Kidney tubule cell (primary cell): ENCODE results near the gene DNA2.
"Not testable (repeated sequence)": the region's sequence is repeated elsewhere in the genome, so short reads cannot be mapped to it uniquely, and the experiment has no call there.

Experiments used
- DNase-seq: peaks from one replicate; pipeline ENCODE4 v3.0.0-alpha.2; 2018; ENCODE audit warnings: low spot score

The DNA2 gene

GRCh38 chr10:68471586-68472408, at the start of gene DNA2:
TSS of gene DNA2 (minus strand) at chr10:68471973. CDS start at chr10:68471864, 109 bp downstream.
- DNase-seq: peak; percentile 83

DNA sequence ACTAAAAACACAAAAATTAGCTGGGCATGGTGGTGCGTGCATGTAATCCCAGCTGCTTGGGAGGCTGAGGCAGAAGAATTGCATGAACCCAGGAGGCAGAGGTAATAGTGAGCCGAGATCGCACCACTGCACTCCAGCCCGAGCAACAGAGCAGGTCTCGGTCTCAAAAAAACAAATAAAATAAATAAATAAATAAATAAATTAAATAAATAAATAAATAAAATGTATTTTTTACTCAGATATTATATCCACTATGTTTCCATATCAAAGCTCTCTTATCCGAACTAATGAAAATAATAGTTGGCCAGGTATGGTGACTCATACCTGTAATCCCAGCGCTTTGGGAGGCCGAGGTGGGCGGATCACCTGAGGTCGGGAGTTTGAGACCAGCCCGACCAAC, 46.8 kb upstream of the DNA2 start:
- DNase-seq: not testable (repeated sequence)

GRCh38 chr10:68517188-68517587, 45.4 kb upstream of the DNA2 start:
- DNase-seq: no peak

DNA sequence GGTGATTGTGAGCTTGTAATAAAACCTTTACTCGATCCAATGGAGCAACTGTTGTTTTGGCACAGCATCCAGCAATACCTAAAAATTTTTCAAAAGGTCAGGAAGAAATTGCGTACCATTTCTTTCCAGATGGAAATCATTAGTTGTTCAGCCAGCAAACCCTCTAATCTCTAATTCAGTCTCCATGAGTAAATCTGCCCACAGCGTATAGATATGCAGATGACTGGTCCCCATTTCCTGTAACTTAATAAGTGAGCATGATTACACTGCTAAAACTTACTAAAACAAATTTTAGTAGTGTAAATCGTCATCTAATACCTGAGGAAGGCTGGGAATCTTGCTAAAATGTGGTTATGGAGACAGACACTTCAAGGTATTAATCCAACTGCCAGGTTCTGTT, 45.0 kb upstream of the DNA2 start:
- DNase-seq: no peak

- not testable (repeated sequence) for DNase-seq
Measured at GRCh38 chr10:68516216-68516615, 44.4 kb upstream of the DNA2 start.

- DNase-seq: no peak
Measured at GRCh38 chr10:68508090-68508489, 36.3 kb upstream of the DNA2 start.

- DNase-seq: no peak
Measured at GRCh38 chr10:68506411-68506810, 34.6 kb upstream of the DNA2 start.

DNA sequence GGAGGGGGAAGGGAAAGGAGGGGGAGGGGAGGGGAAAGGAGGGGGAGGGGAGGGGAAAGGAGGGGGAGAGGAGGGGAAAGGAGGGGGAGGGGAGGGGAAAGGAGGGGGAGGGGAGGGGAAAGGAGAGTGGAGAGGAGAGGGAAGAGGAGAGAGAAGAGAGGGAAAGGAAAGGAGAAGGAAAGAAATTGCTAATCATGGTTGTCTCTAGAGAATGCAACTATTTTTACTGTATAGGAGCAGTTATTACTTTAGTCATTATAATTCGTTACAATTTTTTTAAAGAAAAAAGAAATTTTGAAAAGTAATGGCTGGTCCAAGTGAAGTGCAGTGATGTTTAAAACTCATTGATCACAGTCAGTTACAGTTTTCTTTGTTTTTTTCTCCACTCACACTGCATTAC, 31.1 kb upstream of the DNA2 start:
- DNase-seq: no peak

DNA sequence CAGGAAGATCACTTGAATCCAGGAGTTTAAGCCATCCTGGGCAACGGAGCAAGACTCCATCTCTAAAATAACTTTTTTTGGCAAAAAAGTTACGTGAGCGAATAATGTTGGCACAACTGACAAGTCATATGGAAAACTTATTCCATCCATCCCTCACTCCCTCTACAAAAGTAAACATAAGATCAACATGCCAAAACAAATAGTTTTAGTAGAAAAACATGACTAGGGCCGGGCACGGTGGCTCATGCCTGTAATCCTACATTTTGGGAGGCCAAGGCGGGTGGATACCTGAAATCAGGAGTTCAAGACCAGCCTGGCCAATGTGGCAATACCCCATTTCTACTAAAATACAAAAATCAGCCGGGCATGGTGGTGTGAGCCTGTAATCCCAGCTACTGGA, 29.9 kb upstream of the DNA2 start:
- DNase-seq: no peak

DNA sequence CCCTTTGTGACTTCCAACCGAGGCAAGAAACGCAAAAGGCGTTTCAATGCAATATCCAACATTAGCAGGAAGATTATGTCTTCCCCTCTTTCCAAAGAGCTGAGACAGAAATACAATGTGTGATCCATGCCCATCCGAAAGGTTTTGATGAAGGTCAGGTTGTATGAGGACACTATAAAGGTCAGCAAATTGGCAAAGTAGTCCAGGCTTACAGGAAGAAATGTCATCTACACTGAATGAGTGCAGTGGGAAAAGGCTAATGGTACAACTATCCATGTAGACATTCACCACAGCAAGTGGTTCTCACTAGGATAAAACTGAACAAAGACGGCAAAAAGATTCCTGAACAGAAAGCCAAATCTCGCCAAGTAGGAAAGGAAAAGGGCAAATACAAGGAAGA, 27.8 kb upstream of the DNA2 start:
- DNase-seq: no peak

- DNase-seq: no peak
Measured at GRCh38 chr10:68496072-68496471, 24.3 kb upstream of the DNA2 start.

DNA sequence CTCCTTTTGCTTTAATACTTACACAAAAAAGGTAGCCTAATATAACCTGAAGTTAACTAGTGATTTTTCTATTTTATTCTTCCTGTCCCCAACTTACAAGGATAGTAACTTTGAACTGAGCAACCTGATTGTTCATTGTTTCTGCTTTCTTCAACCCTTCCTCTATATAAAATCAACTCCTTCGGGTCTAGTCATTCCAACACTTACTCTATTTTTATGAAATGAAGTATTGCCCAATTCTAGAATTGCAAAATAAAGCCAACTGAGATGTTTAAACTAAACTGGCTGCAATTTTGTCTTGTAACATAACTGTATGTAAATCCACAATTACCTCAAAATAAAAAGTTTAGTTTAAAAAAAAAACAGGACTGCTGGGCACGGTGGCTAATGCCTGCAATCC, 20.3 kb upstream of the DNA2 start:
- no peak for DNase-seq

- DNase-seq: no peak
Measured at GRCh38 chr10:68489919-68490318, 18.1 kb upstream of the DNA2 start.

- DNase-seq: no peak
Measured at GRCh38 chr10:68474021-68474420, 2.2 kb upstream of the DNA2 start.

- peak; percentile 2 for DNase-seq
Measured at GRCh38 chr10:68471063-68471585, 649 bp downstream of the DNA2 start.

GRCh38 chr10:68470300-68470699, 1.5 kb downstream of the DNA2 start:
- no peak for DNase-seq

DNA sequence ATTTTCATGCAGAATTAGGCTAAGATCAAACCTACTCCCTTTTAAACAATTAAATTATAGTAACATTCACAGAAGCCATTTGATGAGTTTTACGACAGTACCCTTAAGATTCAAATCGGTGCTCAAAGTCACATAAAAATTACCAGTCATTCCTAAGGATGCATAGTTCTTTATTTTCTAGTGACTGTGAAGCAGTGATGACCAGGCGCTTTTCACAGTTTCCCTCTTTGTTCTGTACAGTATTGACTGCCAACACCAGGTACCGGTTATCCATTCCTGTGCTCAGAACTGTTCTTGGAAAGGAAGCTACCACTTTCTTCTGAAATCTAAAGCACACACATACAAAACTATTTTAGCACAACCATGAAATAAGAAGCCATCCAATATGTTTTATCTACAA, 1.9 kb downstream of the DNA2 start:
- DNase-seq: no peak

DNA sequence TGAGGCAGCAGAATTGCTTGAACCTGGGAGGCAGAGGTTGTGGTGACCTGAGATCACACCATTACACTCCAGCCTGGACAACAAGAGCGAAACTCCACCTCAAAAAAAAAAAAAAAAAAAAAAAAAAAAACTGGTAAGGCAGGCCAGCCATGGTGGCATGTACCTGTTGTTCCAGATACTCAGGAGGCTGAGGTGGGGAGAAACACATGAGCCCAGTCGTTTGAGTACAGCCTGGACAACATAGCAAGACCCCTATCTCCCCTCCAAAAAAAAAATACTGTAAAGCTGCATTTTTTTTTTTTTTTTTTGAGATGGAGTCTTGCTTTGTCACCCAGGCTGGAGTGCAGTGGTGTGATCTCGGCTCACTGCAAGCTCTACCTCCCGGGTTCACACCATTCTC, 7.0 kb downstream of the DNA2 start:
- DNase-seq: not testable (repeated sequence)

DNA sequence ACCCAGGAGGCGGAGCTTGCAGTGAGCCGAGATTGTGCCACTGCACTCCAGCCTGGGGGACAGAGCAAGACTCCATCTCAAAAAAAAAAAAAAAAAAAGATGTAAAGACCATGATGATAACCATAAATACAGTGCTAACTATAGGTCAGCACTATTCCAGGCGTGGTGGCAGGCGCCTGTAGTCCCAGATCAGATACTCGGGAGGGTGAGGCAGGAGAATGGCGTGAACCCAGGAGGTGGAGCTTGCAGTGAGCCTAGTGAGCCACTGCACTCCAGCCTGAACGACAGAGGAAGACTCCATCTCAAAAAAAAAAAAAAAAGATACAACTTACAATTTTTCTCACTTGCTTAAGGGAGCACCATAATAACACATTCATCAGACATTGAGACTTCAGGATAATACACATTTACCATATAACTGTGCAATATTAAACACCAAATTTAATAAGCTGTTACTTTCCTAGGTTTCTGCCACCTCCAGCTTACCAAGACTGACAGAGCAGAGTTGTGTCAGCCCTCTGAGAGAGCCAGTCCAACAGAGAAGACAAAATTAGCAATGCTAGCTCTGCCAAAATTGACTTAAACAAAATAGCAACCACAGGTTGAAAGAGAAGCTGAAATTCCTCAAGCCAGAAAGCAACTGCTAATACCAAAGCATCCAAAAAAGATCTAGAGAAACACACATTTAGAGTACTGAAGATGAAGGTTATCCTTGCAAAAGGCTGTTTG, 8.2 kb downstream of the DNA2 start:
- no peak for DNase-seq

- peak; percentile 39 for DNase-seq
Measured at GRCh38 chr10:68462536-68462935, 9.2 kb downstream of the DNA2 start.

DNA sequence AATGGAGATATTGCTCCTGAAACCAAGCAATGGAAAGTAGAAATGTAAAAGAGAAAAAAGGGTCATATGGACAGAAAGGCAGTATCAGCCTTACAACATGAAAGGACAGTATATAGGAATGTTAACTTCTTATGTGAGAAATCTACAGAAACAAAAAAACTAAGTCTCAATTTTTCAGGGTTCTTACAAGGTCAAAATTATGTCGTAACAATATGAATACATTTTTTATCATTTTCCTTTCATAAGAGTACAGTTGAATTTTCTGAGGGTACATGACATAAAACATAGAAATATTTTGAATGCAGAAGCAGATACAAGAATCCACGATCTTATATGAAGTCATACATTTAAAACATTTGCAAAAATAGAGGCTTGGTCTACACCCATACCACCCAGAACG, 10.7 kb downstream of the DNA2 start:
- DNase-seq: no peak

DNA sequence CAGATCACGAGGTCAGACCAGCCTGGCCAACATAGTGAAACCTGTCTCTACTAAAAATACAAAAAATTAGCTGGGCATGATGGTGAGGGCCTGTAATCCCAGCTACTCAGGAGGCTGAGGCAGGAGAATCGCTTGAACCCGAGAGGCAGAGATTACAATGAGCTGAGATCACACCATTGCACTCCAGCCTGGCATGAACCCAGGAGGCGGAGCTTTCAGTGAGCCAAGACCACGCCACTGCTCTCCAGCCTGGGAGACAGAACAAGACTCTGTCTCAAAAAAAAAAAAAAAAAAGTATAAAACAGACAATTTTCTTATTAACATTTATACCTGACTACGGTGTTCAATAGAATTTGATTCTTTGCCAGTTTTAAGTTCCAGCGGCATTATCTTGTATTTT, 22.1 kb downstream of the DNA2 start:
- peak; percentile 42 for DNase-seq

DNA sequence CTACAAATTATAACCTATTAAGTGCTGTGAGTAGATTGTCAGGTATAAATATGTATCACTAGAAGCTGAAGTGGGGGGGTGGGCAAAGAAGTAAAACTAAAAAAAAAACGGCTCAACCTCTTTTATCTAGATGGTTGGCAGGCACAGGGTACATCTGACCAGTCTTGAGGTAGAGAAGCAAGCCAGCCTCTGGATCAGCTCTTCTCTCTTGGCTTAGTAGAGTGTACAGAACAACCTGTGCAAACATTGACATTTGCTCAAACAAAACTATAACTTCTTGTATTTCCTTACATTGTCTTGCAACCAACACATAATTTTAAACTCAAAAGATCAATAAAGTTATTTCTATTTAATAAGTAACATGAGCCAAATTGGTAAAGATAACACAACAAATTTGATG, 25.6 kb downstream of the DNA2 start:
- DNase-seq: no peak
